Smooth muscle cell (in vitro differentiated cells): Measurements from ENCODE around the gene PRPF31. TPM values are rescaled to one million over a fixed set of nuclear protein-coding genes. Genes with fewer than 3 reads are reported as not detected.

ENCODE experiments used
- DNase-seq: peaks from one replicate; lab custom pipeline; 2025; ENCODE audit not compliant: unreplicated experiment; lab: John Stamatoyannopoulos, UW
- H2AFZ ChIP-seq: fragments of 200-600 bp; sonication (generic); 2 replicates; pipeline ENCODE4 v1.6.0; 2016; ENCODE audit warnings: antibody characterized with exemption, low read depth, mild to moderate bottlenecking
- H3F3A ChIP-seq: fragments of 200-600 bp; sonication (generic); 2 replicates; pipeline ENCODE4 v1.6.0; 2017; ENCODE audit warnings: antibody characterized with exemption, low read depth
- H3K27ac ChIP-seq: fragments of 200-600 bp; sonication (generic); 2 replicates; pipeline ENCODE4 v1.5.1; 2016; ENCODE audit warnings: low read depth, mild to moderate bottlenecking
- H3K27me3 ChIP-seq: fragments of 200-600 bp; sonication (generic); 2 replicates; pipeline ENCODE4 v1.6.1; 2016; ENCODE audit warnings: low read depth, mild to moderate bottlenecking
- H3K36me3 ChIP-seq: fragments of 200-600 bp; sonication (generic); 2 replicates; pipeline ENCODE4 v1.5.1; 2016; ENCODE audit warnings: low read depth
- H3K4me1 ChIP-seq: fragments of 200-600 bp; sonication (generic); 2 replicates; pipeline ENCODE4 v1.5.1; 2016; ENCODE audit warnings: low read depth
- H3K4me2 ChIP-seq: fragments of 200-600 bp; sonication (generic); 2 replicates; pipeline ENCODE4 v1.6.0; 2016; ENCODE audit warnings: mild to moderate bottlenecking
- H3K4me3 ChIP-seq: fragments of 200-600 bp; sonication (generic); 2 replicates; pipeline ENCODE4 v1.5.1; 2016; ENCODE audit warnings: mild to moderate bottlenecking
- H3K79me2 ChIP-seq: fragments of 200-600 bp; sonication (generic); 2 replicates; pipeline ENCODE4 v1.6.0; 2016; ENCODE audit warnings: low read depth, mild to moderate bottlenecking
- H3K9ac ChIP-seq: fragments of 200-600 bp; sonication (generic); 2 replicates; pipeline ENCODE4 v1.6.0; 2016; ENCODE audit warnings: low read depth
- H3K9me3 ChIP-seq: fragments of 200-600 bp; sonication (generic); replicated peaks from 2 replicates; pipeline ENCODE4 v1.5.1; 2016; ENCODE audit warnings: low read depth
- H4K20me1 ChIP-seq: fragments of 200-600 bp; sonication (generic); 2 replicates; pipeline ENCODE4 v1.6.0; 2016; ENCODE audit warnings: low read depth
- CTCF ChIP-seq: fragments of 200-600 bp; sonication (generic); IDR thresholded peaks from 2 replicates; pipeline ENCODE4 v1.5.1; 2017; ENCODE audit warnings: borderline replicate concordance, mild to moderate bottlenecking, antibody characterized with exemption; ENCODE audit not compliant: insufficient read depth, poor library complexity, severe bottlenecking
- WGBS: methylation state at CpG from one replicate; pipeline ENCODE4 v1.1.7; 2016; ENCODE audit warnings: low lambda C conversion rate; 5-methylcytosine and 5-hydroxymethylcytosine counted together
- polyA plus RNA-seq: library from polyadenylated mRNA; unstranded; fragments of >200 nt; fragmentation: Nextera tagmentation; extraction: Ambion mirVana; gene quantifications from 2 replicates; pipeline ENCODE4 v1.2.1, GENCODE V29; 2016
- total RNA-seq: library from RNA; depleted of rRNA; stranded (reverse); fragments of >200 nt; gene quantifications from 2 replicates; pipeline ENCODE4 v1.2.3, GENCODE V29; 2014

PRPF31 gene
- total and polyA plus RNA-seq, 2 experiments from 2014 or later = 42.8 to 81.2 TPM

DNA sequence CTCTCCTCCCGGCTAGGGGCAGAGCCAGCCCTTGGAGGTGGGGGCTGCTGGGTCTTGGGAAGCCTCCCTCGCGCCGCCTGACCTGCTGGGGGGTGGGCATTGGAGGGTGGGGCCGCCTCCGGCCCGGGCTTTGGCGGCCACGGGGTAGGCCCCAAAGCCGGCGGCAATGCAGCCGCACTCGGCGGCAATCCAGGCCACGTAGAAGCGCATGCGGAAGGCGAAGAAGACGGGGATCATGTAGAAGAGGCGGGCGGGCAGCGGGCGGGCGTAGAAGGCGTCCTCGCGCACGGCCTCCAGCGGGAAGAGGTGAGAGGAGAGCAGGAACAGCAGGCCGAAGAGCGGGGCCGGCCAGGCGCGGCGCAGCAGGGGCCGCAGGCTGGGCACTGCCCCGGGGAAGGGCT lies 65.1 kb downstream of the PRPF31 start:
- Histone ChIP-seq H3K4me1 (no peaks in the 10 kb centered on the region), H3K4me2 (no peak overlapping the region), H3K9me3 (no peaks in the 10 kb centered on the region), H3K36me3 (no peaks in the 10 kb centered on the region), H2AFZ (no peak overlapping the region), H3K9ac (no peak overlapping the region), H3F3A (no peaks in the 10 kb centered on the region), H3K27ac (no peak overlapping the region), H3K79me2 (no peaks in the 10 kb centered on the region), H3K4me3 (no peak overlapping the region), H4K20me1 (no peaks in the 10 kb centered on the region), H3K27me3 (no peaks in the 10 kb centered on the region)
- no peak for DNase-seq
- WGBS = 99% methylated on average over 20 of the region's 37 CpGs
- TF ChIP-seq CTCF = no peak

Other genes with a start within 250 kb of the PRPF31 start
- 83.8 and 97.6 TPM in 2 replicates for gene MYADM, start 247.9 kb upstream of the PRPF31 start, total RNA-seq
- gene MYADM, start 247.9 kb upstream of the PRPF31 start, polyA plus RNA-seq = 193 and 247 TPM in 2 replicates
- gene PRKCG, start 233.6 kb upstream of the PRPF31 start, total RNA-seq = 0.18 TPM in 1 of 2 replicates, not detected in the other
- gene PRKCG, start 233.6 kb upstream of the PRPF31 start, polyA plus RNA-seq = 0.51 and 0.59 TPM in 2 replicates
- gene CACNG7, start 206.5 kb upstream of the PRPF31 start, total RNA-seq = 2.3 and 6.1 TPM in 2 replicates
- 0.59 and 1.3 TPM in 2 replicates for gene CACNG7, start 206.5 kb upstream of the PRPF31 start, polyA plus RNA-seq
- 0.04 and 0.31 TPM in 2 replicates for gene CACNG8, start 152.8 kb upstream of the PRPF31 start, total RNA-seq
- 0.03 and 0.19 TPM in 2 replicates for gene CACNG8, start 152.8 kb upstream of the PRPF31 start, polyA plus RNA-seq
- gene CACNG6, start 124.1 kb upstream of the PRPF31 start, total RNA-seq = 0.13 TPM in 1 of 2 replicates, not detected in the other
- not detected in 2 replicates for gene CACNG6, start 124.1 kb upstream of the PRPF31 start, polyA plus RNA-seq
- gene VSTM1, start 51.9 kb upstream of the PRPF31 start, total RNA-seq = not detected in 2 replicates
- not detected in 2 replicates for gene VSTM1, start 51.9 kb upstream of the PRPF31 start, polyA plus RNA-seq
- gene TARM1, start 34.4 kb upstream of the PRPF31 start, total RNA-seq = not detected in 2 replicates
- not detected in 2 replicates for gene TARM1, start 34.4 kb upstream of the PRPF31 start, polyA plus RNA-seq
- 1.1 TPM in 1 of 2 replicates, not detected in the other for gene OSCAR, start 15.0 kb upstream of the PRPF31 start, total RNA-seq
- 0.90 and 1.7 TPM in 2 replicates for gene OSCAR, start 15.0 kb upstream of the PRPF31 start, polyA plus RNA-seq
- gene NDUFA3, start 12.9 kb upstream of the PRPF31 start, total RNA-seq = 9.5 and 29.8 TPM in 2 replicates
- 249 and 264 TPM in 2 replicates for gene NDUFA3, start 12.9 kb upstream of the PRPF31 start, polyA plus RNA-seq
- 14.2 and 17.1 TPM in 2 replicates for gene TFPT, start 97 bp upstream of the PRPF31 start, total RNA-seq
- 56.0 and 58.1 TPM in 2 replicates for gene TFPT, start 97 bp upstream of the PRPF31 start, polyA plus RNA-seq
- gene CNOT3, start 22.0 kb downstream of the PRPF31 start, total RNA-seq = 12.4 and 14.1 TPM in 2 replicates
- gene CNOT3, start 22.0 kb downstream of the PRPF31 start, polyA plus RNA-seq = 31.4 and 37.6 TPM in 2 replicates
- 3.2 and 10.9 TPM in 2 replicates for gene LENG1, start 44.0 kb downstream of the PRPF31 start, total RNA-seq
- gene LENG1, start 44.0 kb downstream of the PRPF31 start, polyA plus RNA-seq = 14.1 and 17.6 TPM in 2 replicates
- 5.9 and 7.3 TPM in 2 replicates for gene TMC4, start 57.4 kb downstream of the PRPF31 start, total RNA-seq
- 6.7 and 28.0 TPM in 2 replicates for gene TMC4, start 57.4 kb downstream of the PRPF31 start, polyA plus RNA-seq
- gene MBOAT7, start 73.8 kb downstream of the PRPF31 start, total RNA-seq = 76.8 and 110 TPM in 2 replicates
- gene MBOAT7, start 73.8 kb downstream of the PRPF31 start, polyA plus RNA-seq = 106 and 195 TPM in 2 replicates
- 45.8 and 53.7 TPM in 2 replicates for gene TSEN34, start 75.6 kb downstream of the PRPF31 start, total RNA-seq
- gene TSEN34, start 75.6 kb downstream of the PRPF31 start, polyA plus RNA-seq = 79.5 and 91.7 TPM in 2 replicates
- gene RPS9, start 85.1 kb downstream of the PRPF31 start, total RNA-seq = 1,047 and 1,149 TPM in 2 replicates
- 347 and 352 TPM in 2 replicates for gene RPS9, start 85.1 kb downstream of the PRPF31 start, polyA plus RNA-seq
- gene LILRB3, start 107.3 kb downstream of the PRPF31 start, total RNA-seq = not detected in 2 replicates
- 0.06 and 0.70 TPM in 2 replicates for gene LILRB3, start 107.3 kb downstream of the PRPF31 start, polyA plus RNA-seq
- not detected in 2 replicates for gene LILRA6, start 127.0 kb downstream of the PRPF31 start, total RNA-seq
- gene LILRA6, start 127.0 kb downstream of the PRPF31 start, polyA plus RNA-seq = not detected in 2 replicates
- not detected in 2 replicates for gene LILRB5, start 141.5 kb downstream of the PRPF31 start, total RNA-seq
- gene LILRB5, start 141.5 kb downstream of the PRPF31 start, polyA plus RNA-seq = not detected in 2 replicates
- gene LILRB2, start 165.4 kb downstream of the PRPF31 start, total RNA-seq = not detected in 2 replicates
- gene LILRB2, start 165.4 kb downstream of the PRPF31 start, polyA plus RNA-seq = not detected in 2 replicates
- not detected in 2 replicates for gene LILRA5, start 197.4 kb downstream of the PRPF31 start, total RNA-seq
- not detected in 2 replicates for gene LILRA5, start 197.4 kb downstream of the PRPF31 start, polyA plus RNA-seq
- gene LILRA4, start 223.4 kb downstream of the PRPF31 start, total RNA-seq = not detected in 2 replicates
- not detected in 2 replicates for gene LILRA4, start 223.4 kb downstream of the PRPF31 start, polyA plus RNA-seq
- not detected in 2 replicates for gene LAIR1, start 249.2 kb downstream of the PRPF31 start, total RNA-seq
- not detected in 2 replicates for gene LAIR1, start 249.2 kb downstream of the PRPF31 start, polyA plus RNA-seq